PFSK-1 (cell line): ENCODE data around the gene CACNB2. TPM values are rescaled to one million over a fixed set of nuclear protein-coding genes. Genes with fewer than 3 reads are reported as not detected.

ENCODE experiments used
- FOXP2 ChIP-seq: optimal IDR thresholded peaks from 2 replicates; pipeline ENCODE3; 2011; ENCODE audit warnings: borderline replicate concordance, control low read depth, inconsistent platforms; ENCODE audit not compliant: insufficient read depth; ENCODE audit errors: extremely low read length, extremely low read depth
- POLR2AphosphoS5 ChIP-seq: IDR thresholded peaks from 2 replicates; pipeline ENCODE4 v1.6.1; 2012; ENCODE audit warnings: low read depth, mild to moderate bottlenecking, control low read depth, low read length, moderate library complexity
- REST ChIP-seq, 2 experiments: IDR thresholded peaks; 2 replicates each; pipeline versions ENCODE4 v1.6.1 to v1.8.0; 2011 to 2012; ENCODE audit warnings: low read depth in 2 of 2, low read length in 2 of 2, control low read depth in 1 of 2, inconsistent platforms in 1 of 2, mild to moderate bottlenecking in 1 of 2, moderate library complexity in 1 of 2; ENCODE audit not compliant: insufficient read depth in 1 of 2
- SIN3A ChIP-seq: IDR thresholded peaks from 2 replicates; pipeline ENCODE4 v1.6.1; 2012; ENCODE audit warnings: mild to moderate bottlenecking, low read length, moderate library complexity, borderline replicate concordance; ENCODE audit not compliant: insufficient read depth
- TAF1 ChIP-seq: IDR thresholded peaks from 2 replicates; pipeline ENCODE4 v1.6.1; 2012; ENCODE audit warnings: low read length, control low read depth, borderline replicate concordance; ENCODE audit not compliant: insufficient read depth
- polyA plus RNA-seq: library from polyadenylated mRNA; unstranded; fragments of >200 nt; gene quantifications from one replicate; pipeline ENCODE4 v1.2.1, GENCODE V29; 2012; ENCODE audit warnings: low read depth, missing spikeins; ENCODE audit not compliant: insufficient read length

CACNB2 gene
- 2.1 TPM for polyA plus RNA-seq

DNA sequence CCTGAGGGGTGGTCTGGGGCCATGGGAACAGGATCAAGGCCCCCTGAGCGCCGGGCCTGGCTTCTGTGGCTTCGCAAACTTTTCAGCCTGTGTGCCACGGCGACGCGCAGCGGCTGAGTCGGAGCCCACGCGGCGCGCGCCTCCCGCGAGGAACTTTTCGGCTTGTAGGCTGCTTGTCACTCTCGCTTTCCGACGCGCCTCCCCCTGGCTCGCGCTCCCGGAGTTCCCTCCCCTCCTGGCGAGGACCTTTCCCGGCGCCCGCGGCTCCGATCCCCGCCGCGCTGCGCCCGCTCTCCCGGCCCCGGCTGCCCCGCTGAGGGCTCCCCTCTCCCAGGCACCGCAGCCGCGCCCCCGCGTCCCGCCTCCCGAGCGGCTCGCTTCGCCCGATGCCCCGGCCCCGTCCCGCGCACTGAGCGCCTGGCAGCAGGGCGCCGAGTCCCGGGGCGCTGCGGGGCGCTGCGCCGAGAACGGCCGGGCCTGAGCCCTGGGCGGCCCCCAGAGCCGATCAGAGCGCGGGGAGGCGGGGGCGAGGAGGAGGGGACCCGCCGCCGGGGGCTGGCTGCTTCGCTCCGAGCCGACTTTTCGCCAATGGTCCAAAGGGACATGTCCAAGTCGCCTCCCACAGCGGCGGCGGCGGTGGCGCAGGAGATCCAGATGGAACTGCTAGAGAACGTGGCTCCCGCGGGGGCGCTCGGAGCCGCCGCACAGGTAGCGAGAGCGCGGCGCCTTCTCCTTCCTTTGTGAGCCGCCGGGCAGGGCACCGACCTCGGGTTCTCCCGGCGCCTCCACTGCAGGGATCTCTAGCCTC, at the start of gene CACNB2:
TSS of gene CACNB2 (plus strand) at position 276 of the 808 bp plus-strand sequence.
- TF ChIP-seq REST (IDR thresholded peaks at IDR 0.05; ENCODE audit: insufficient read depth in 1 of 2, low read depth in 2 of 2, low read length in 2 of 2) (no peak), TAF1 (no peak), POLR2AphosphoS5 (no peak), FOXP2 (no peak), SIN3A (no peak)

DNA sequence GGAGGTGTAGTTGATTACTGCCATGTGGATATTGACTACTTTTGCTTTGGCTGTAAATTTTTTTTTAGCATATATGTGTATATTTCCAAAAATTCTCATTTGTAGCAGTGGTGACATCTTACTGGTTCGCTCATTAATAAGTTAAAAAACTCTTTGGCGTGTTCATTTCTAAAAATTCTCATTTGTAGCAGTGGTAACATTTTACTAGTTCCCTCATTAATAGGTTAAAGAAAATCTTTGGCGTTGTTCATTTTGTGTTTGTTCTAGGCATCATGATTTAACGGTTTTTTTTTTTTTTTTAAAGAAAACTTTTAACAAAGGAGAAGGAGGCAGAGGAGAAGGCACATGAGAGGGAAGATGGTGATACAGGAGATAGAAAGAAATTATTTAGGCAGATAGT, 45.9 kb upstream of the CACNB2 start:
- TF ChIP-seq TAF1 (no peak), REST (IDR thresholded peaks at IDR 0.05; ENCODE audit: insufficient read depth in 1 of 2, low read depth in 2 of 2, low read length in 2 of 2) (no peak), SIN3A (no peak), FOXP2 (no peak), POLR2AphosphoS5 (no peak)

DNA sequence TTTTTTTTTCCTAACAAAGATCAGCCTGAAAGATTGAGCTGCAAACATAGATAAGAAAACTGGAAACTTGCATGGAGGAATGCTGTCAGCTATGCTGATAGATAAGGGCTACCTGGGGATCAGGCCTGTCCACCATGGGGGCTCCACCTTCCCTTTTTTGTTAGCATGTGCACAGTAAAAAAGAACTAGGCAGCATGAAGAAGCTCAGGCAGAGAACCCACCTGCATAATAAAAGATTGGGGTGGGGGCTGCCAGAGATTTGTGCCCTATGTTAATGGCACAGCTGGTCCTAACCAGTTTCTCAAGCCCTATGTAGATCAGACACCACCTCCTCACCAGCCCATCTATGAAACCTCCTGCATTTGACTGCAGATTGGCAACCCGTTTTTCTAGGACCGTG, 45.4 kb upstream of the CACNB2 start:
- TF ChIP-seq FOXP2 (no peak), SIN3A (no peak), REST (IDR thresholded peaks at IDR 0.05; ENCODE audit: insufficient read depth in 1 of 2, low read depth in 2 of 2, low read length in 2 of 2) (no peak), POLR2AphosphoS5 (no peak), TAF1 (no peak)

DNA sequence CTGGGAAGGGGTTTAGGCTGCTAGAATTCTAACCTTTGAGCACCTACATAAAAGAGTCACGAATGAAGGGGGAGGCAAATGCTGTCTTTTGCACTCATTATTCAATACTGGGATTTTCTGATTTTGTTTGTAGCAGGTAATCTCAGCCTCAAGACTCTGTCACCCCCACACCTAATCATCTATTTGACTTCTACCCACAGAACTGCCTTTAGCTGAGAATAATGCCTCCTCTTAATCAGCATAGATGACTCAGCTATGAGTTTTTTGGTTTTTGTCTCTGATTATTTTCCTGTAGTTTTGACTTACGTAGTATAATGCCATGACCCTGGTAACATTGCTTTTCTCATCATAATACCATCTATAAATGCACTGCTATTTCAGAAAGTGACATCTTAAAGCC, 42.7 kb upstream of the CACNB2 start:
- TF ChIP-seq TAF1, result no peak
- no peak for TF ChIP-seq SIN3A
- no peak for TF ChIP-seq POLR2AphosphoS5
- TF ChIP-seq FOXP2, result no peak
- no peak for TF ChIP-seq REST (IDR thresholded peaks at IDR 0.05; ENCODE audit: insufficient read depth in 1 of 2, low read depth in 2 of 2, low read length in 2 of 2)
